Measurements from ENCODE around the gene APOH. TPM values are rescaled to one million over a fixed set of nuclear protein-coding genes. Genes with fewer than 3 reads are reported as not detected.

Gene APOH
- total and polyA plus RNA-seq, 2 of the 8 experiments (the other 6 are each of a cell fraction or from before 2014, with no cell fraction given), result not detected

DNA sequence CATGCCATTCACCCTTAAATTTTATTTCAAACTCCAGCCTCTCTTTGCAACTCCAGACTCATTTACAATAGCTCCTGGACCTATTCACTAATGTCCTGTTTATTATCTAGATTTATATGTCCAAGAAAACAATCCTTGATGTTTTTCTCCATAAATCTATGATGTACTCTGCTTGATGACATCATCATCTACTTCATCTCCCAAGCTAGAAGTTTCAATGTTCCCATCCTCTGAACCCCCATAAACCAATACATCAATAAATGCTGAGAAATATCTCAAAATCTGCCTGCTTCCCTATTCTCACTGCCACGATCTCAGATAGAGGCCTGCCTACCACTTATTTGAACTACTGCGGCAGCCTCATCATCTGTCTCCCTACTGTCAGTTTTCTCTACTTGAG lies 41.5 kb downstream of the APOH start:
- H2BK15ac ChIP-seq (ENCODE audit: low read length), result no peak overlapping the region
- H2BK5ac ChIP-seq (ENCODE audit: low read depth, low read length), result no peak overlapping the region
- no peak overlapping the region for H4K8ac ChIP-seq (ENCODE audit: extremely low read depth, insufficient read depth, low read length)
- H3K23ac ChIP-seq (ENCODE audit: insufficient read length), result no peak overlapping the region
- peaks cover 0 to 4% (median 0%) of the 10 kb centered on the region in 4 experiments; a peak in 1 of 7 replicates for H3K4me1 ChIP-seq (replicated peaks in 1 of 4; ENCODE audit: control insufficient read depth in 3 of 4, insufficient read depth in 4 of 4, low read length in 3 of 4)
- no peak overlapping the region for H4K5ac ChIP-seq (ENCODE audit: insufficient read length, low read depth, low read length)
- no peak overlapping the region for H3K14ac ChIP-seq (ENCODE audit: insufficient read length)
- H3K4me3 ChIP-seq (ENCODE audit: extremely low read depth in 1 of 4, insufficient read depth in 2 of 4, low read depth in 3 of 4, low read length in 4 of 4), result no peak overlapping the region
- H2BK12ac ChIP-seq (ENCODE audit: low read depth, low read length), result no peak overlapping the region
- H2BK20ac ChIP-seq (ENCODE audit: low read length), result no peak overlapping the region
- H2BK120ac ChIP-seq (replicated peaks; ENCODE audit: low read depth, low read length), result no peak overlapping the region
- H4K20me1 ChIP-seq (replicated peaks in 1 of 2; ENCODE audit: control insufficient read depth in 1 of 2, insufficient read depth in 2 of 2, low read length in 2 of 2), result no peaks in the 10 kb centered on the region
- H3K27me3 ChIP-seq (replicated peaks in 1 of 4; ENCODE audit: control insufficient read depth in 3 of 4, extremely low read depth in 1 of 4, insufficient read depth in 3 of 4, low read length in 3 of 4), result peaks cover 0 to 1% (median 0%) of the 10 kb centered on the region in 4 experiments; a peak in 1 of 7 replicates
- no peak overlapping the region for H3K9ac ChIP-seq (replicated peaks in 1 of 4; ENCODE audit: extremely low read depth in 1 of 4, low read depth in 3 of 4, low read length in 3 of 4)
- H3K9me3 ChIP-seq (ENCODE audit: insufficient read depth in 2 of 2, low read depth in 1 of 2, low read length in 1 of 2), result no peaks in the 10 kb centered on the region
- peaks cover 4% of the 10 kb centered on the region; the same call in 1 of the 2 replicates for H3K23me2 ChIP-seq (ENCODE audit: low read depth, low read length)
- no peak overlapping the region for H3K56ac ChIP-seq (replicated peaks; ENCODE audit: insufficient read length, low read depth, low read length)
- H3K27ac ChIP-seq (ENCODE audit: low read depth, low read length), result no peak overlapping the region
- TF ChIP-seq SIN3A (conservative IDR thresholded peaks at IDR 0.05 in 1 of 2, IDR thresholded peaks at IDR 0.05 in 1 of 2; ENCODE audit: low read depth in 1 of 2, low read length in 2 of 2) (no peak), SAP30 (IDR thresholded peaks at IDR 0.05; ENCODE audit: insufficient read depth, insufficient replicate concordance, low read length) (no peak), RNF2 (IDR thresholded peaks at IDR 0.05; ENCODE audit: borderline replicate concordance, low read depth, low read length, missing control alignments, poor library complexity, severe bottlenecking) (no peak)
- H3K4me2 ChIP-seq (ENCODE audit: insufficient read depth in 1 of 2, low read depth in 2 of 2, low read length in 2 of 2), result no peak overlapping the region
- no peaks in the 10 kb centered on the region for H3K79me1 ChIP-seq (ENCODE audit: low read depth, low read length)
- no peak for FAIRE-seq
- no peaks in the 10 kb centered on the region for H3K36me3 ChIP-seq (ENCODE audit: control insufficient read depth in 2 of 4, insufficient read depth in 4 of 4, low read length in 3 of 4)
- H3K79me2 ChIP-seq (ENCODE audit: control insufficient read depth in 1 of 2, insufficient read depth in 2 of 2, low read length in 2 of 2), result no peaks in the 10 kb centered on the region
- no peak overlapping the region for H2AFZ ChIP-seq (ENCODE audit: low read length)
- POLR2A ChIA-PET (ENCODE audit: partially characterized antibody), result no interaction called here
- no peak for DNase-seq (ENCODE audit: low read depth in 1 of 2, low spot score in 2 of 2)
- 90% methylated on average over 2 of the region's 2 CpGs; no CpG with 5 or more reads in 1 of the 2 experiments for WGBS, 2 experiments (ENCODE audit: extremely low coverage in 1 of 2, insufficient coverage in 1 of 2, insufficient read length in 1 of 2, insufficient replicate concordance in 2 of 2, low coverage in 1 of 2, low lambda C conversion rate in 2 of 2, missing lambda C conversion rate in 1 of 2)
- H3K4ac ChIP-seq (replicated peaks; ENCODE audit: insufficient read length, low read depth, low read length), result no peak overlapping the region
- no peak overlapping the region for H4K91ac ChIP-seq (replicated peaks; ENCODE audit: insufficient read length, low read length)
- H2AK5ac ChIP-seq (ENCODE audit: low read depth, low read length), result no peak overlapping the region
- no peak overlapping the region for H3K18ac ChIP-seq (ENCODE audit: extremely low read depth, low read length)
- CTCF ChIA-PET (ENCODE audit: partially characterized antibody), result interaction anchor here (0.6 to 1.3 kb wide), 2 partner anchors 13 to 17 kb away, joined by 4 to 5 read pairs; no protein-coding TSS in a partner anchor

Data from H1 (cell line).